Nephron progenitor cell (in vitro differentiated cells): Measurements from ENCODE around the gene PLA2G12B.

ENCODE experiments used
- DNase-seq: peaks from one replicate; pipeline ENCODE4 v3.0.0; 2021
- H3K27ac Mint-ChIP-seq: 2 replicates; pipeline ENCODE4 v1.8.0; 2021; ENCODE audit warnings: mild to moderate bottlenecking, moderate library complexity, mixed read lengths
- H3K27me3 Mint-ChIP-seq: 2 replicates; pipeline ENCODE4 v1.8.0; 2021; ENCODE audit warnings: mild to moderate bottlenecking, low read depth, mixed read lengths; ENCODE audit not compliant: poor library complexity
- H3K36me3 Mint-ChIP-seq: 2 replicates; pipeline ENCODE4 v1.8.0; 2021; ENCODE audit warnings: low read depth, mixed read lengths
- H3K4me1 Mint-ChIP-seq: 2 replicates; pipeline ENCODE4 v1.8.0; 2021; ENCODE audit warnings: mixed read lengths
- H3K4me3 Mint-ChIP-seq: 2 replicates; pipeline ENCODE4 v1.8.0; 2021; ENCODE audit warnings: mild to moderate bottlenecking, moderate library complexity, mixed read lengths
- H3K9me3 Mint-ChIP-seq: 2 replicates; pipeline ENCODE4 v1.8.0; 2021; ENCODE audit warnings: mild to moderate bottlenecking, moderate library complexity, mixed read lengths
- TF ChIP-seq, protein P1 (sequence below): fragments of 200-600 bp; sonication (generic); IDR thresholded peaks from 2 replicates; pipeline ENCODE4 v1.5.0; 2021; ENCODE audit warnings: antibody characterized with exemption

PLA2G12B gene

DNA sequence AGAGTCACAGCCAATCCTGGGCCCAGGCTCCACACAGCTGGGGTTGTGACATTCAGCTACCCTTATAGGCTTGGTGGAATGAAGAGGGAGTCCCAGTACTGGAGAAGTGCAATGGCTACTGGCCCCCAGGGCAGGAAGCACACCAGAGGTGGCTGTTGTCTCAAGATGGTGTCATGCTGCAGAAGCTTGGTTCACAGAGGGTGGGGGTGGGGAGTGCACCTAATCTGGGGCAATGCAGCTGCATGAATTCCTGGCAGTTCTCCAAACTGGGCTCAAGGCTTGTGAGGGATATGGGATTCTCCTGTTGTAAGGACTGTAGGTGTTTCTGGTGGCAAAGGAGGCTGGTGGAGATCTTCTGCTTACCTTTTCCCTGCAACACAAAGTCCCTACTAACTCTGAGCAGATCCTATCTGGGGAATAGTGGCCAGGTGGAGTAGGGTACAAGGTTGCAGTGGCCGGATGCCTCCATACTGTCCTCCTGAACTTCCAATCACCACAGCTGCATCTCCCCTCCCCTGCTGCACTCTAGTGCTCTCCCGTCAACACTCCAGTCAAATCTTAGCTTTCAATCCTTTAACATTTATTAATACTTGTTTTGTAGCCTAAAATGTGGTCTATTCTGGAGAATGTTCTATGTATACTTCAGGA is 27.4 kb upstream of the PLA2G12B start:
- Mint-ChIP-seq H3K9me3 (peaks cover 39% of the 10 kb centered on the region), H3K27me3 (peaks cover 12% of the 10 kb centered on the region), H3K4me3 (no peak overlapping the region), H3K4me1 (no peaks in the 10 kb centered on the region), H3K27ac (no peak overlapping the region), H3K36me3 (peaks cover 11% of the 10 kb centered on the region)
- DNase-seq = no peak
- TF ChIP-seq, protein P1, sequence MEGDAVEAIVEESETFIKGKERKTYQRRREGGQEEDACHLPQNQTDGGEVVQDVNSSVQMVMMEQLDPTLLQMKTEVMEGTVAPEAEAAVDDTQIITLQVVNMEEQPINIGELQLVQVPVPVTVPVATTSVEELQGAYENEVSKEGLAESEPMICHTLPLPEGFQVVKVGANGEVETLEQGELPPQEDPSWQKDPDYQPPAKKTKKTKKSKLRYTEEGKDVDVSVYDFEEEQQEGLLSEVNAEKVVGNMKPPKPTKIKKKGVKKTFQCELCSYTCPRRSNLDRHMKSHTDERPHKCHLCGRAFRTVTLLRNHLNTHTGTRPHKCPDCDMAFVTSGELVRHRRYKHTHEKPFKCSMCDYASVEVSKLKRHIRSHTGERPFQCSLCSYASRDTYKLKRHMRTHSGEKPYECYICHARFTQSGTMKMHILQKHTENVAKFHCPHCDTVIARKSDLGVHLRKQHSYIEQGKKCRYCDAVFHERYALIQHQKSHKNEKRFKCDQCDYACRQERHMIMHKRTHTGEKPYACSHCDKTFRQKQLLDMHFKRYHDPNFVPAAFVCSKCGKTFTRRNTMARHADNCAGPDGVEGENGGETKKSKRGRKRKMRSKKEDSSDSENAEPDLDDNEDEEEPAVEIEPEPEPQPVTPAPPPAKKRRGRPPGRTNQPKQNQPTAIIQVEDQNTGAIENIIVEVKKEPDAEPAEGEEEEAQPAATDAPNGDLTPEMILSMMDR = no peak

DNA sequence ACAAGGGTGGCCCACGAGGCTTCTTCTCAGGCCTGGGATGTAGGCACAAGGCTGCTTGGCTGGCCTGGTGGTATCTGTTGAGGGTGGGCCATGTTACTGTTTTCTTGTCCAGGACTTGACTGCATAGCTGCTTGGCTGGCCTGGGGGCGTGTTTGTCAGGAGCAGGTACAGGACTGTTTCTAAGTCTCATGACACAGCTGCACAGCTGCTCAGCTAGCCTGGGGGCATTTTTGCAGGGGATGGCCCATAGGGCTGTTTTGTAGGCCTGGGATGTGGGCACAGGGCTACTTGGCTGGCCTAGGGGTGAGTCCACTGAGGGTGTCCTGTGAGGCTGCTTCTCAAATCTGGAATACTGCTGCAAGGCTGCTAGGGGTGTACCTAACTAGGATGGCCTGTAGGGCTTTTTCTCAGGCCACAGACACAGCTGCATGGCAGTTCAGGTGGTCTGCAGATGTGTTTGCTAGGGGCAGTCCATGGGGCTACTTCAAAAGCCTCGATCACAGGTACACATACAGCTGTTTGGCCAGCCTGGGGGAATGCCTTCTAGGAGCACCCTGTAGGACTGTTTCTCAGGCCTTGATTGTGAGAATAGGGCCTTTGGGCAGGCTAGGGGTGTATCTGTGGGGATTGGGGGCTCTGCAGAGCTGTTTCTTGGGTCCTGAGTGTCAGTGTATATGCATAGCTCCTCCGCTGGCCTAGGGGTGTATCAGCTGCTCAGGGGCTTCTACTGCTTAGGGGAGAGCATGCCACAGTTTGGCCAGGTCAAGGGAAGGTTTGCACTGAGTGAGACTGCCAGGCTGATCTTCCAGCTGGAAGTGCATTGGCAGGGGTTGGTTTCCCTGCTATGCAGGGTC is 26.6 kb upstream of the PLA2G12B start:
- peaks cover 13% of the 10 kb centered on the region for H3K27me3 Mint-ChIP-seq
- TF ChIP-seq, protein P1 = no peak
- H3K36me3 Mint-ChIP-seq = peaks cover 13% of the 10 kb centered on the region
- no peak for DNase-seq
- H3K9me3 Mint-ChIP-seq = peaks cover 47% of the 10 kb centered on the region
- no peak overlapping the region for H3K4me3 Mint-ChIP-seq
- no peaks in the 10 kb centered on the region for H3K4me1 Mint-ChIP-seq
- no peak overlapping the region for H3K27ac Mint-ChIP-seq

DNA sequence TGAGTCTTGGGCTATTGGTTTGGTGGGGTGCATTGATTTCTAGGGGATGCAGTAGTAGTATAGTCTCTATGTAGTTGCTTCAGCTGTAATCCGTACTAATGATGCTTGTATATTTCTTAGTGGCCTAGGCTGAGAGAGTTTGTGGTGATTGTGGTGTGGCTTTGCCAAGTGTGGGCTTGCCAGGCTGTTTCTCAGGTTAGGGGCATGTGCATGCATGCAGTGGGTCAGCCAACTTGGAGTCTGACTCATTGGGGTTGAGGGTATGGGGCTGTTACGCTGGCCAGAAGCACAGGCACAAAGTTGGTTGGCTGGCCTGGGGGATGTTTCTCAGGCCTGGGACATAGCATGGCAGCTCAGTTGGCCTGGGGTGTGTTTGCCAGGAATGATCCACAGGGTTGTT is 25.7 kb upstream of the PLA2G12B start:
- Mint-ChIP-seq H3K27ac (no peak overlapping the region), H3K4me3 (no peak overlapping the region), H3K36me3 (peaks cover 13% of the 10 kb centered on the region), H3K4me1 (no peaks in the 10 kb centered on the region), H3K9me3 (peaks cover 56% of the 10 kb centered on the region), H3K27me3 (peaks cover 13% of the 10 kb centered on the region)
- TF ChIP-seq, protein P1 = no peak
- DNase-seq = no peak

DNA sequence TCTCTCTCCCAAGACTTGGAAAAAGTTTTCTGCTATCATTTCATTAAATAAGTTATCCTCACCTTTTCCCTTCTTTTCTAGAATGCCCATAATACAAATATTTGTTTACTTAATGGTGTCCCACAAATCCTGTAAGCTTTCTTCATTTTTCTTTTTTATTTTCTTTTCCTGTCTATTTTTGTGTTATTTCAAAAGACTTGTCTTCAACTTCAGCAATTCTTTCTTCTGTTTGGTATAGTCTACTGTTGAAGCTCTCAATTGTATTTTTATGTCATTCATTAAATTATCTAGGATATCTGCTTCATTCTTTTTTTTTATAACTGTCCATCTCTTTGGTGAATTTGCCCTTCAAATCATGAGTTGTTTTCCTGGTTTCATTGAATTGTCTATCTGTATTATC is 25.1 kb upstream of the PLA2G12B start:
- H3K4me3 Mint-ChIP-seq = no peak overlapping the region
- H3K9me3 Mint-ChIP-seq = peaks cover 62% of the 10 kb centered on the region
- peaks cover 13% of the 10 kb centered on the region for H3K36me3 Mint-ChIP-seq
- H3K27me3 Mint-ChIP-seq = peaks cover 13% of the 10 kb centered on the region
- H3K27ac Mint-ChIP-seq = no peak overlapping the region
- no peaks in the 10 kb centered on the region for H3K4me1 Mint-ChIP-seq
- TF ChIP-seq, protein P1 = no peak
- no peak for DNase-seq

DNA sequence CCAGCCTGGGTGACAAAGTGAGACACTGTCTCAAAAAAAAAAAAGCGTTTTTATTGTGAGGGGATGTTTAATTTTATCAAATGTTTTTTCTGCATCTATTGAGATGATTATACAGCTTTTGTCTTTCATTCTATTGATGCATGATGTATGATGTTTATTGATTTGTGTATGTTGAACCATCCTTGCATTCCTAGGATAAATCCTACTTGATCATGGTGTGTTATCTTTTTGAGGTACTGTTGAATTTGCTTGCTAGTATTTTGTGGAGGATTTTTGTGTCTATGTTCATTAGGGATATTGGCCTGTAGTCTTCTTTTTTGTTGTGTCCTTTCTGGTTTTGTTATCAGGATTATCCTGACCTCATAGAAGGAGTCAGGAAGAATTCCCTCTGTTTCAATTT is 22.3 kb upstream of the PLA2G12B start:
- Mint-ChIP-seq H3K9me3 (peaks cover 70% of the 10 kb centered on the region), H3K27me3 (peaks cover 17% of the 10 kb centered on the region), H3K27ac (no peak overlapping the region), H3K4me3 (no peak overlapping the region), H3K36me3 (peaks cover 13% of the 10 kb centered on the region), H3K4me1 (no peaks in the 10 kb centered on the region)
- TF ChIP-seq, protein P1 = no peak
- no peak for DNase-seq
